Activated CD8-positive, alpha-beta T cell treated with anti-CD3 and anti-CD28 coated beads, Interleukin-2, amount 10 ng/mL, durations not matched to agents 7 days and 5 days (primary cell): ENCODE data around the gene SMTNL2. TPM values are rescaled to one million over a fixed set of nuclear protein-coding genes. Genes with fewer than 3 reads are reported as not detected.
A peak's percentile ranks its signal among the peaks of the same experiment; 100 is the strongest.
"Not testable (repeated sequence)": the region's sequence is repeated elsewhere in the genome, so short reads cannot be mapped to it uniquely, and the experiment has no call there.

Experiments used
- ATAC-seq: fragments of 150-1000 bp; cut with Tn5 transposase; one replicate; pipeline ENCODE4 v1.10.0; 2021; ENCODE audit warnings: moderate library complexity
- CTCF ChIA-PET: fragments of 350-600 bp; sonication (Branson Sonifier 250); formaldehyde crosslinking; loops from one replicate; lab custom pipeline; 2021; ENCODE audit warnings: antibody characterized with exemption; lab: Charles Lee
- POLR2A ChIA-PET: fragments of 350-600 bp; sonication (Branson Sonifier 250); formaldehyde crosslinking; loops from one replicate; lab custom pipeline; 2021; ENCODE audit warnings: antibody characterized with exemption; lab: Charles Lee
- DNase-seq: peaks from one replicate; pipeline ENCODE4 v3.0.0-alpha.2; 2020
- H3K27ac Mint-ChIP-seq: one replicate; pipeline ENCODE4 v1.8.0; 2021; ENCODE audit warnings: mild to moderate bottlenecking, mixed read lengths
- H3K27me3 Mint-ChIP-seq: one replicate; pipeline ENCODE4 v1.8.0; 2021; ENCODE audit warnings: low read depth, mixed read lengths
- H3K36me3 Mint-ChIP-seq: one replicate; pipeline ENCODE4 v1.8.0; 2021; ENCODE audit warnings: low read depth, mixed read lengths
- H3K4me1 Mint-ChIP-seq: one replicate; pipeline ENCODE4 v1.8.0; 2021; ENCODE audit warnings: low read depth, mixed read lengths
- H3K4me3 Mint-ChIP-seq: one replicate; pipeline ENCODE4 v1.8.0; 2021; ENCODE audit warnings: mild to moderate bottlenecking, mixed read lengths
- H3K9me3 Mint-ChIP-seq: one replicate; pipeline ENCODE4 v1.8.0; 2022; ENCODE audit warnings: mixed read lengths; ENCODE audit not compliant: insufficient read depth
- total RNA-seq, 2 experiments: library from RNA; stranded (reverse); gene quantifications; one replicate each; pipeline ENCODE4 v1.2.3, GENCODE V29; 2021

The SMTNL2 gene
- total RNA-seq, 2 experiments from 2014 or later, result not detected

DNA sequence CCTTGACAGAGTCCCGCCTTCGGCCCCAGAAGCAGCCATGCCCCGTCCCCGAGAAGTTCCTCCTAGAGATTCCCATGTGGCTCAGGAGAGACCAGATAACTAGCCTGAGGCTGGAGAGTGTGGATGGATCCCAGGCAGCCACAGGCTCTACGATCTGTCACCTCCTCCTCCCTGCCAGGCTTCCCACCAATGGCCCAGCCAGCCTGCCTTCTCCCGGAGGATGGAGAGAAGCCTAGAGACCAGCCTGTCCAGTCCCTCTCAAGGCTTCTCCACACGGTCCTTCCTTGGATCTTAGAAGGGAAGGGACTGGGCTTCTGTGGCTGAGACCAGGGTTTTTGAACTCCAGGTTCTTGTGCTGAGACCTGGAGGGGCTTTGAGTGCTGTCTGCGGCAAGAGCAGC, 1.6 kb upstream of the SMTNL2 start:
- H3K4me3 Mint-ChIP-seq, result no peak overlapping the region
- CTCF ChIA-PET, result interaction anchor here (2.2 kb wide), 1 partner anchor 16 kb away, joined by 8 read pairs; no protein-coding TSS in a partner anchor

DNA sequence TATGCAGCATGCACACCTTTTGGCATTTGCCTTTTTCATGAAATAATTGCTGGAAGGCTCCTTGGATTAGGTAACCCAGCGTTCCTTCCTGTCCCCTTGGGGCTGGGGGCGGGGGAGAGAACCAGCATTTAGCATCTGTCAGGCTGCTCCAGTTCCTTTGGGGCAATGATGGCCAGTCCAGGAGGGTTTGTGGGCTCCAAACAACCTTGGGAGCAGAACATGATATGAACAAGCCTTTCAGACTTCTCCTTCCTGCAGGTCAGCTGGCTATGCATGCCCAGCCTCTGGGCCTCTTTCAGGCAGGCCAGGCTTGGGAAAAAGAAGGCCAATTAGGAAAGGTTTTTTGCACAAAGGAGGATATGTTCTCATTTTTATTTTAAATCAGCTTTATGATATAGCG, 1.1 kb upstream of the SMTNL2 start:
- Mint-ChIP-seq H3K4me1 (peaks cover 3% of the 10 kb centered on the region), H3K27me3 (peaks cover 47% of the 10 kb centered on the region), H3K27ac (no peak overlapping the region), H3K9me3 (no peaks in the 10 kb centered on the region), H3K36me3 (no peaks in the 10 kb centered on the region), H3K4me3 (no peak overlapping the region)
- ATAC-seq (no peak), DNase-seq (no peak)
- ChIA-PET POLR2A (no interaction called here), CTCF (interaction anchor here (1.0 kb wide), 1 partner anchor 18 kb away, joined by 3 read pairs; no protein-coding TSS in a partner anchor)

More for the DNA sequence above, 1.6 kb upstream of the SMTNL2 start:
- Mint-ChIP-seq H3K27ac (no peak overlapping the region), H3K36me3 (no peaks in the 10 kb centered on the region), H3K27me3 (peaks cover 47% of the 10 kb centered on the region), H3K9me3 (no peaks in the 10 kb centered on the region), H3K4me1 (peaks cover 3% of the 10 kb centered on the region)
- ATAC-seq (no peak), DNase-seq (no peak)
- POLR2A ChIA-PET, result no interaction called here

- no peaks in the 10 kb centered on the region for H3K9me3 Mint-ChIP-seq
- ATAC-seq, result peak; percentile 79
Measured at GRCh38 chr17:4583782-4584100, 588 bp upstream of the SMTNL2 start.

DNA sequence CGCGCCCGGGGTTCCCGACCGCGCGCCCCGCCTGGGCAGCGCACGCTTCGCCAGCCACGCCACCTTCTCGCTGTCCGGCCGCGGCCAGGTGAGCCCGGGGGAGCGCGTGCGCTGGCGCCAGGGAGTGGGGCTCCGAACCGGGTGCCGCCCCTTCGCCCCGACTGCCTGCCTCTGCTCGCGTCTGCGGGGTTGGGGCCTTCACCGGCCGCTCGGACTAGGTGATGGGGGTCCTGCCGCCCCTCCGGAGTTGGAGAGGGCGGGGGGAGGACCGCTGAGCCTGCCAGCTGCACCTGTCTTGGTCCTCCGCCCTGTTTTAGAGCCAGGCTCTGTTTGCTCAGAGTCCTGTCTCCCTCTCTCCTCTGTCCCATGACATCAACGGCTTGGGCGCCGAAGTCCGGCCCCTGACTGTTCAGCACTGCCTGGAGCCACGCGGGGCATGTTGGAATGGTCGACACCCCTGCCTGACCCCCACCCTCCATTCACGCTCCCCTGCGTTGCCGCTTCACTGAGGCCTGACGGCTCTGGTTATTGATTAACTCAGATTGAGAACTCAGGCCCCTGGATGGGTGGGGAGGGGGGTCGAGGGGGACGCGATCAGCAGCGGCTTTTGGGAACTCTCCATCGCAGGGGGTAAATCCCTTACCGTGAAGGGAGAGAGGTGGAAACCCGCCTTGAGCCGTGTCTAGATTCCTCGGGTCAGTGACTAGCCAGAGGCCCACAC, 748 bp downstream of the SMTNL2 start:
- Mint-ChIP-seq H3K4me1 (peaks cover 3% of the 10 kb centered on the region), H3K9me3 (no peaks in the 10 kb centered on the region), H3K27me3 (peaks cover 47% of the 10 kb centered on the region), H3K27ac (no peak overlapping the region), H3K4me3 (no peak overlapping the region), H3K36me3 (no peaks in the 10 kb centered on the region)
- CTCF ChIA-PET, result no interaction called here
- no peak for DNase-seq
- ATAC-seq, result no peak
- POLR2A ChIA-PET, result no interaction called here

More at GRCh38 chr17:4583782-4584100, 588 bp upstream of the SMTNL2 start:
- Mint-ChIP-seq H3K27ac (no peak overlapping the region), H3K36me3 (no peaks in the 10 kb centered on the region), H3K27me3 (peaks cover 47% of the 10 kb centered on the region), H3K4me3 (peak overlapping the region; percentile 28), H3K4me1 (peaks cover 3% of the 10 kb centered on the region)
- ChIA-PET CTCF (interaction anchor here (1.0 kb wide), 1 partner anchor 19 kb away, joined by 3 read pairs; no protein-coding TSS in a partner anchor), POLR2A (no interaction called here)
- no peak for DNase-seq

- Mint-ChIP-seq H3K4me3 (no peak overlapping the region), H3K27me3 (peaks cover 47% of the 10 kb centered on the region), H3K4me1 (peaks cover 3% of the 10 kb centered on the region), H3K27ac (no peak overlapping the region), H3K9me3 (no peaks in the 10 kb centered on the region), H3K36me3 (no peaks in the 10 kb centered on the region)
- no peak for DNase-seq
- no peak for ATAC-seq
- ChIA-PET POLR2A (no interaction called here), CTCF (no interaction called here)
Measured at GRCh38 chr17:4585638-4585994, 1.3 kb downstream of the SMTNL2 start.

DNA sequence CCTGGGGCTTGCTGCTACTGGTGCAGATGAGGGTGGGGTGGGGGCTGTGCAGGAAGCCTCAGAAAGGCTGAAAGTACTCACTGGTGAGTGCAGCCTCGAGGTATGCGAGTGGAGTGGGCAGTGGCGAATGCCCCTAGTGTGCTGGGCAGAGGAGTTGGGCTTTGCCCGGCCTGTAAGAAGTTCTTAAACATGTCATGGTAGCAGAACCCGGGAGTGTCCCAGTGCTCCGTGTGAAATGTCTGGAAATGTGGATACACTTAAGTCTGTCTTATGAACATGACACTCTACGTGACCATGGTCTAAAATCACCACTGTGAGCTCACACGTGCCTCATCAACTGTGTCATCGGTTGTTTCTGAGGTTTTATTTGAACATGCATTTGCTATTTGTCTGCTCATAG, 1.7 kb downstream of the SMTNL2 start:
- no peaks in the 10 kb centered on the region for H3K36me3 Mint-ChIP-seq
- H3K27me3 Mint-ChIP-seq, result peaks cover 45% of the 10 kb centered on the region
- ATAC-seq (no peak), DNase-seq (no peak)
- peaks cover 3% of the 10 kb centered on the region for H3K4me1 Mint-ChIP-seq
- CTCF ChIA-PET, result interaction anchor here (1.4 kb wide), 1 partner anchor 19 kb away, joined by 5 read pairs; no protein-coding TSS in a partner anchor
- POLR2A ChIA-PET, result no interaction called here
- H3K27ac Mint-ChIP-seq, result no peak overlapping the region
- no peak overlapping the region for H3K4me3 Mint-ChIP-seq
- H3K9me3 Mint-ChIP-seq, result no peaks in the 10 kb centered on the region

- peaks cover 37% of the 10 kb centered on the region for H3K27me3 Mint-ChIP-seq
- CTCF ChIA-PET, result interaction anchor here (1.1 to 1.4 kb wide), 2 partner anchors 20 to 22 kb away, joined by 3 to 5 read pairs; no protein-coding TSS in a partner anchor
- no peaks in the 10 kb centered on the region for H3K9me3 Mint-ChIP-seq
- no peak for ATAC-seq
- no peak overlapping the region for H3K4me3 Mint-ChIP-seq
- no peaks in the 10 kb centered on the region for H3K36me3 Mint-ChIP-seq
- peaks cover 3% of the 10 kb centered on the region for H3K4me1 Mint-ChIP-seq
- POLR2A ChIA-PET, result interaction anchor here (0.7 kb wide), 1 partner anchor 32 kb away, joined by 3 read pairs; the partner anchor contains the start of gene MYBBP1A
- DNase-seq, result no peak
- H3K27ac Mint-ChIP-seq, result no peak overlapping the region
Measured at GRCh38 chr17:4587195-4587594, 2.9 kb downstream of the SMTNL2 start.

GRCh38 chr17:4587803-4588202, 3.5 kb downstream of the SMTNL2 start:
- H3K27ac Mint-ChIP-seq, result no peak overlapping the region
- POLR2A ChIA-PET, result no interaction called here
- no peak for ATAC-seq
- H3K9me3 Mint-ChIP-seq, result no peaks in the 10 kb centered on the region
- CTCF ChIA-PET, result interaction anchor here (1.1 kb wide), 1 partner anchor 23 kb away, joined by 3 read pairs; no protein-coding TSS in a partner anchor
- peaks cover 33% of the 10 kb centered on the region for H3K27me3 Mint-ChIP-seq
- H3K36me3 Mint-ChIP-seq, result no peaks in the 10 kb centered on the region
- H3K4me1 Mint-ChIP-seq, result peaks cover 3% of the 10 kb centered on the region
- DNase-seq, result no peak
- H3K4me3 Mint-ChIP-seq, result no peak overlapping the region

GRCh38 chr17:4588391-4588790, 4.1 kb downstream of the SMTNL2 start:
- no peak for ATAC-seq
- H3K9me3 Mint-ChIP-seq, result no peaks in the 10 kb centered on the region
- CTCF ChIA-PET, result no interaction called here
- H3K4me3 Mint-ChIP-seq, result no peak overlapping the region
- no peak overlapping the region for H3K27ac Mint-ChIP-seq
- peaks cover 3% of the 10 kb centered on the region for H3K4me1 Mint-ChIP-seq
- POLR2A ChIA-PET, result no interaction called here
- peaks cover 27% of the 10 kb centered on the region for H3K27me3 Mint-ChIP-seq
- no peak for DNase-seq
- no peaks in the 10 kb centered on the region for H3K36me3 Mint-ChIP-seq

- Mint-ChIP-seq H3K27me3 (peaks cover 21% of the 10 kb centered on the region), H3K36me3 (no peaks in the 10 kb centered on the region), H3K27ac (no peak overlapping the region), H3K4me3 (no peak overlapping the region), H3K4me1 (no peaks in the 10 kb centered on the region), H3K9me3 (no peaks in the 10 kb centered on the region)
- POLR2A ChIA-PET, result interaction anchor here (0.7 kb wide), 1 partner anchor 245 kb away, joined by 5 read pairs; no protein-coding TSS in a partner anchor
- no peak for ATAC-seq
- CTCF ChIA-PET, result no interaction called here
- no peak for DNase-seq
Measured at GRCh38 chr17:4588898-4589625, 4.7 kb downstream of the SMTNL2 start.

DNA sequence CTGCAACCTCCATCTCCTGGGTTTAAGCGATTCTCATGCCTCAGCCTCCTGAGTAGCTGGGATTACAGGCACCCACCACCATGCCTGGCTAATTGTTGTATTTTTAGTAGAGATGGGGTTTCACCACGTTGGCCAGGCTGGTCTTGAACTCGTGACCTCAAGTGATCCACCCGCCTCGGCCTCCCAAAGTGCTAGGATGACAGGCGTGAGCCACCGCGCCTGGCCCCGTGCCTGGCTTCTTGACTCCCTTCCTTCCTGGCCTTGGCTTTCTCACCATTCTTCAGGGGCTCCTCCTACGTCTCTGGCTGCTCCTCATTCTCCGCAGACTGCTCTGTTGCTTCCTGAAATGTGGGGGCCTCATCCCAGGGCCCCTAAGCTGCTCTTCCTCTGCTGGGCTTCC, 5.7 kb downstream of the SMTNL2 start:
- H3K27ac Mint-ChIP-seq, H3K9me3 Mint-ChIP-seq, H3K4me1 Mint-ChIP-seq, DNase-seq, H3K36me3 Mint-ChIP-seq, H3K4me3 Mint-ChIP-seq, CTCF ChIA-PET, POLR2A ChIA-PET, ATAC-seq: not testable (repeated sequence)
- peaks cover 20% of the 10 kb centered on the region for H3K27me3 Mint-ChIP-seq

DNA sequence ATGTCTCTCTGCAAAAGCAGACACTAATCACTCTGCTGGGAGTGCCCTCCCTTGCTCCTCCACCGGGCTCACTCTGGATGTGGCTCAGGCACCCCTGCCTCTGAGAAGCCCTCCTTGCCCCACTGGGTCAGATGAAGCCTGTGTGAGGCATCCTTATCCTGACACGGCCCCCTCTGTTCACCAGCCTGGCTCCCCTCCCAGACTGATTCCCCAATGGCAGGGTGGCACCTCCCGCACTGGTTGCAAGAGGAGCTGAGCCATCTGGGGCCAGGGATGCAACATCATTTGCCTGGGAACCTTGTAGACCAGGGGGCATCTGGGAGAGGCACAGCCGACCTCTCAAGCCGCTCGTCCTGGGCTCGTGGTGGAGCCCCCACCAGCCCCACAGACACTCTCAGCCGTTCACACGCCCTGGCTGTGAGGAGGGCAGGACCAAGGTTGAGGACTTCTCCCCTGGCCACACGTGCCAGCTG, 6.7 kb downstream of the SMTNL2 start:
- POLR2A ChIA-PET, result no interaction called here
- ATAC-seq (no peak), DNase-seq (no peak)
- H3K36me3 Mint-ChIP-seq, result no peaks in the 10 kb centered on the region
- H3K27ac Mint-ChIP-seq, result no peak overlapping the region
- CTCF ChIA-PET, result interaction anchor here (1.0 kb wide), 1 partner anchor 24 kb away, joined by 3 read pairs; no protein-coding TSS in a partner anchor
- H3K4me1 Mint-ChIP-seq, result peaks cover 6% of the 10 kb centered on the region
- no peaks in the 10 kb centered on the region for H3K9me3 Mint-ChIP-seq
- peaks cover 10% of the 10 kb centered on the region for H3K27me3 Mint-ChIP-seq
- H3K4me3 Mint-ChIP-seq, result no peak overlapping the region
